SK-N-SH (cell line): ENCODE measurements around the gene ODAD2.

Experiments
- CHD2 ChIP-seq: fragments of 150-350 bp; IDR thresholded peaks from 2 replicates; pipeline ENCODE4 v1.6.1; 2018; ENCODE audit warnings: low read length; ENCODE audit not compliant: partially characterized antibody
- CTCF ChIP-seq: fragments of 200-600 bp; sonication (generic); IDR thresholded peaks from 2 replicates; pipeline ENCODE4 v1.6.1; 2017; ENCODE audit warnings: antibody characterized with exemption, mild to moderate bottlenecking, moderate library complexity
- ELF1 ChIP-seq: IDR thresholded peaks from 2 replicates; pipeline ENCODE4 v1.4.0; 2012
- EP300 ChIP-seq, 2 experiments: IDR thresholded peaks; 2 replicates each; pipeline versions ENCODE4 v1.4.0 to v1.6.1; 2012; ENCODE audit warnings: borderline replicate concordance in 1 of 2, low read depth in 1 of 2, low read length in 1 of 2
- EZH2phosphoT487 ChIP-seq: fragments of 200-600 bp; sonication (generic); IDR thresholded peaks from 2 replicates; pipeline ENCODE4 v1.6.1; 2017; ENCODE audit warnings: low read depth, mixed run types, mild to moderate bottlenecking, antibody characterized with exemption, moderate library complexity, borderline replicate concordance
- FOSL2 ChIP-seq: IDR thresholded peaks from 2 replicates; pipeline ENCODE4 v1.4.0; 2012; ENCODE audit warnings: low read depth, mild to moderate bottlenecking, moderate library complexity, borderline replicate concordance
- FOXJ3 ChIP-seq: sonication (generic); formaldehyde crosslinking; IDR thresholded peaks from 2 replicates; pipeline ENCODE4 v1.5.1; 2020; ENCODE audit warnings: mild to moderate bottlenecking, missing genetic modification reagents
- FOXM1 ChIP-seq: IDR thresholded peaks from 2 replicates; pipeline ENCODE4 v1.4.0; 2012; ENCODE audit warnings: low read depth, mild to moderate bottlenecking
- MXI1 ChIP-seq: IDR thresholded peaks from 2 replicates; pipeline ENCODE4 v1.6.1; 2012; ENCODE audit warnings: mild to moderate bottlenecking, low read depth, low read length, improper control_type of control experiment
- POLR2AphosphoS5 ChIP-seq: IDR thresholded peaks from 2 replicates; pipeline ENCODE4 v1.6.1; 2012; ENCODE audit warnings: low read depth, low read length
- REST ChIP-seq: IDR thresholded peaks from 2 replicates; pipeline ENCODE4 v1.6.1; 2012; ENCODE audit warnings: mild to moderate bottlenecking, low read depth, low read length, moderate library complexity
- YY1 ChIP-seq: IDR thresholded peaks from 2 replicates; pipeline ENCODE4 v1.4.0; 2012; ENCODE audit warnings: low read depth, mild to moderate bottlenecking

GRCh38 chr10:27805180-27805579 lies 193.7 kb downstream of the ODAD2 start:
- TF ChIP-seq EP300 (IDR thresholded peaks at IDR 0.05; ENCODE audit: borderline replicate concordance in 1 of 2, low read depth in 1 of 2, low read length in 1 of 2) (no peak), MXI1 (no peak), CTCF (no peak), POLR2AphosphoS5 (no peak), EZH2phosphoT487 (no peak), FOXM1 (no peak), FOSL2 (no peak), ELF1 (no peak), YY1 (no peak), CHD2 (no peak), REST (no peak), FOXJ3 (CRISPR knock-in tag) (no peak)
